Measurements from ENCODE around the gene IRGC. TPM values are rescaled to one million over a fixed set of nuclear protein-coding genes. Genes with fewer than 3 reads are reported as not detected.

Gene IRGC
- total and polyA plus RNA-seq, 2 of the 4 experiments (the other 2 are of a cell fraction), result not detected

GRCh38 chr19:43735957-43736356, 20.1 kb downstream of the IRGC start:
- Histone ChIP-seq H3K79me1 (ENCODE audit: low read depth in 1 of 2, low read length in 2 of 2) (0 out of 4 replicates have a peak, but pooled peaks cover 0 to 7% of the 10 kb centered on the region in 2 experiments), H3K23ac (ENCODE audit: low read depth, low read length) (no peak overlapping the region), H4K8ac (ENCODE audit: low read depth in 2 of 2, low read length in 2 of 2) (no peak overlapping the region), H3K4me1 (ENCODE audit: control insufficient read depth, insufficient read depth, low read length) (peaks cover 8% of the 10 kb centered on the region; the same call in 1 of the 2 replicates), H3K9me3 (ENCODE audit: control insufficient read depth, insufficient read depth, low read length) (no peaks in the 10 kb centered on the region), H4K20me1 (ENCODE audit: insufficient read depth, low read length) (peaks cover 5% of the 10 kb centered on the region; the same call in 1 of the 2 replicates), H2BK20ac (ENCODE audit: low read depth, low read length) (no peak overlapping the region), H3K14ac (replicated peaks; ENCODE audit: low read depth, low read length) (no peak overlapping the region), H3K56ac (ENCODE audit: extremely low read depth, insufficient read depth, low read length) (no peak overlapping the region), H4K91ac (ENCODE audit: insufficient read depth, low read depth, low read length) (peak overlapping the region; percentile 45), H3K4ac (ENCODE audit: low read depth, low read length) (peak overlapping the region; percentile 29), H2AK5ac (ENCODE audit: low read depth, low read length) (no peak overlapping the region), H4K5ac (ENCODE audit: low read depth, low read length) (no peak overlapping the region), H3K4me2 (ENCODE audit: low read depth, low read length) (no peak overlapping the region), H3K27ac (ENCODE audit: insufficient read depth, low read length) (peak overlapping the region; percentile 43; the same call in 1 of the 2 replicates), H2BK15ac (ENCODE audit: low read depth, low read length) (no peak overlapping the region), H2AFZ (replicated peaks; ENCODE audit: low read length, poor library complexity) (no peak overlapping the region), H3K36me3 (ENCODE audit: control insufficient read depth, insufficient read depth, low read length) (peaks cover 61% of the 10 kb centered on the region), H3K18ac (ENCODE audit: low read depth, low read length) (no peak overlapping the region), H3K9me1 (ENCODE audit: insufficient read depth, low read length) (peaks cover 3% of the 10 kb centered on the region; the same call in 1 of the 2 replicates), H2AK9ac (replicated peaks; ENCODE audit: low read depth, low read length, poor library complexity) (no peak overlapping the region), H2BK120ac (ENCODE audit: low read depth, low read length) (peak overlapping the region; percentile 39; the same call in 1 of the 2 replicates), H3K4me3 (ENCODE audit: insufficient read depth, low read depth, low read length) (no peak overlapping the region), H2BK5ac (ENCODE audit: low read depth, low read length, poor library complexity, severe bottlenecking) (peak overlapping the region; percentile 17), H3K9ac (ENCODE audit: low read depth, low read length) (no peak overlapping the region), H3K27me3 (ENCODE audit: control insufficient read depth, insufficient read depth, low read length) (no peaks in the 10 kb centered on the region)
- in situ Hi-C loops (cut with MboI; ENCODE audit: low sequenced_read_pairs), result no loop called here
- peak; percentile 68 for DNase-seq
- TSS peak; percentile 55 for BruUV-seq (replicated peaks)
- dilution Hi-C loops (cut with HindIII; ENCODE audit: low sequenced_read_pairs, unreplicated experiment), result no loop called here
- TF ChIP-seq BHLHE40 (IDR thresholded peaks at IDR 0.05; ENCODE audit: low read depth, low read length) (no peak), MXI1 (IDR thresholded peaks at IDR 0.05; ENCODE audit: borderline replicate concordance, low read depth, low read length) (no peak), RCOR1 (IDR thresholded peaks at IDR 0.05; ENCODE audit: insufficient replicate concordance, low read length) (no peak), POLR2A (IDR thresholded peaks at IDR 0.05; ENCODE audit: low read depth, low read length) (no peak), SMC3 (IDR thresholded peaks at IDR 0.05; ENCODE audit: low read depth, low read length) (no peak), CEBPB (IDR thresholded peaks at IDR 0.05; ENCODE audit: low read depth, low read length) (no peak), CHD1 (IDR thresholded peaks at IDR 0.05; ENCODE audit: low read depth, low read length) (no peak), RAD21 (IDR thresholded peaks at IDR 0.05; ENCODE audit: low read length) (peak; percentile 22; the same call in 1 of the 2 replicates), RFX5 (IDR thresholded peaks at IDR 0.05; ENCODE audit: low read depth, low read length) (no peak)
- intact Hi-C loops (cut with micrococcal nuclease), result loop anchor here (2.0 kb wide), 1 partner anchor 67 kb away; no protein-coding TSS in a partner anchor
- ATAC-seq (ENCODE audit: low read depth), result peak; percentile 90
- POLR2A ChIA-PET (ENCODE audit: unreplicated experiment), result interaction anchor here (0.9 kb wide), 1 partner anchor 91 kb away, joined by 3 read pairs; the partner anchor contains the start of gene ZNF283
- CTCF ChIA-PET, result interaction anchor here (0.9 to 1.9 kb wide), 4 partner anchors 9 to 39 kb away, joined by 3 to 8 read pairs (median 3); no protein-coding TSS in a partner anchor

All from IMR-90 (cell line).